ENCODE measurements around the gene FTSJ3.

- TF ChIP-seq REST (IDR thresholded peaks at IDR 0.05; ENCODE audit: low read depth, low read length) = no peak
- TF ChIP-seq, protein P1, sequence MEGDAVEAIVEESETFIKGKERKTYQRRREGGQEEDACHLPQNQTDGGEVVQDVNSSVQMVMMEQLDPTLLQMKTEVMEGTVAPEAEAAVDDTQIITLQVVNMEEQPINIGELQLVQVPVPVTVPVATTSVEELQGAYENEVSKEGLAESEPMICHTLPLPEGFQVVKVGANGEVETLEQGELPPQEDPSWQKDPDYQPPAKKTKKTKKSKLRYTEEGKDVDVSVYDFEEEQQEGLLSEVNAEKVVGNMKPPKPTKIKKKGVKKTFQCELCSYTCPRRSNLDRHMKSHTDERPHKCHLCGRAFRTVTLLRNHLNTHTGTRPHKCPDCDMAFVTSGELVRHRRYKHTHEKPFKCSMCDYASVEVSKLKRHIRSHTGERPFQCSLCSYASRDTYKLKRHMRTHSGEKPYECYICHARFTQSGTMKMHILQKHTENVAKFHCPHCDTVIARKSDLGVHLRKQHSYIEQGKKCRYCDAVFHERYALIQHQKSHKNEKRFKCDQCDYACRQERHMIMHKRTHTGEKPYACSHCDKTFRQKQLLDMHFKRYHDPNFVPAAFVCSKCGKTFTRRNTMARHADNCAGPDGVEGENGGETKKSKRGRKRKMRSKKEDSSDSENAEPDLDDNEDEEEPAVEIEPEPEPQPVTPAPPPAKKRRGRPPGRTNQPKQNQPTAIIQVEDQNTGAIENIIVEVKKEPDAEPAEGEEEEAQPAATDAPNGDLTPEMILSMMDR (IDR thresholded peaks at IDR 0.05) = no peak
- no peak for TF ChIP-seq YY1 (IDR thresholded peaks at IDR 0.05; ENCODE audit: low read depth)
- TF ChIP-seq EP300 (IDR thresholded peaks at IDR 0.05; ENCODE audit: borderline replicate concordance in 1 of 2, low read depth in 1 of 2, low read length in 1 of 2) = no peak
- no peak for TF ChIP-seq PBX3 (IDR thresholded peaks at IDR 0.05)
- TF ChIP-seq GATA2 (CRISPR knock-in tag; IDR thresholded peaks at IDR 0.05) = no peak
- TF ChIP-seq, protein P2, sequence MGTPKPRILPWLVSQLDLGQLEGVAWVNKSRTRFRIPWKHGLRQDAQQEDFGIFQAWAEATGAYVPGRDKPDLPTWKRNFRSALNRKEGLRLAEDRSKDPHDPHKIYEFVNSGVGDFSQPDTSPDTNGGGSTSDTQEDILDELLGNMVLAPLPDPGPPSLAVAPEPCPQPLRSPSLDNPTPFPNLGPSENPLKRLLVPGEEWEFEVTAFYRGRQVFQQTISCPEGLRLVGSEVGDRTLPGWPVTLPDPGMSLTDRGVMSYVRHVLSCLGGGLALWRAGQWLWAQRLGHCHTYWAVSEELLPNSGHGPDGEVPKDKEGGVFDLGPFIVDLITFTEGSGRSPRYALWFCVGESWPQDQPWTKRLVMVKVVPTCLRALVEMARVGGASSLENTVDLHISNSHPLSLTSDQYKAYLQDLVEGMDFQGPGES (IDR thresholded peaks at IDR 0.05; ENCODE audit: low read depth, low read length) = no peak
- TF ChIP-seq TEAD4 (IDR thresholded peaks at IDR 0.05; ENCODE audit: borderline replicate concordance, insufficient read depth) = no peak
- TF ChIP-seq, protein P3, sequence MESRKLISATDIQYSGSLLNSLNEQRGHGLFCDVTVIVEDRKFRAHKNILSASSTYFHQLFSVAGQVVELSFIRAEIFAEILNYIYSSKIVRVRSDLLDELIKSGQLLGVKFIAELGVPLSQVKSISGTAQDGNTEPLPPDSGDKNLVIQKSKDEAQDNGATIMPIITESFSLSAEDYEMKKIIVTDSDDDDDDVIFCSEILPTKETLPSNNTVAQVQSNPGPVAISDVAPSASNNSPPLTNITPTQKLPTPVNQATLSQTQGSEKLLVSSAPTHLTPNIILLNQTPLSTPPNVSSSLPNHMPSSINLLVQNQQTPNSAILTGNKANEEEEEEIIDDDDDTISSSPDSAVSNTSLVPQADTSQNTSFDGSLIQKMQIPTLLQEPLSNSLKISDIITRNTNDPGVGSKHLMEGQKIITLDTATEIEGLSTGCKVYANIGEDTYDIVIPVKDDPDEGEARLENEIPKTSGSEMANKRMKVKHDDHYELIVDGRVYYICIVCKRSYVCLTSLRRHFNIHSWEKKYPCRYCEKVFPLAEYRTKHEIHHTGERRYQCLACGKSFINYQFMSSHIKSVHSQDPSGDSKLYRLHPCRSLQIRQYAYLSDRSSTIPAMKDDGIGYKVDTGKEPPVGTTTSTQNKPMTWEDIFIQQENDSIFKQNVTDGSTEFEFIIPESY (IDR thresholded peaks at IDR 0.05; ENCODE audit: borderline replicate concordance, low read depth) = no peak
- no peak for TF ChIP-seq POLR2AphosphoS5 (IDR thresholded peaks at IDR 0.05; ENCODE audit: low read depth, low read length)
- TF ChIP-seq TAF1 (IDR thresholded peaks at IDR 0.05; ENCODE audit: borderline replicate concordance, low read depth, low read length) = no peak
- TF ChIP-seq MEF2A (IDR thresholded peaks at IDR 0.05; ENCODE audit: borderline replicate concordance, low read depth) = no peak
- no peak for TF ChIP-seq SMC3 (IDR thresholded peaks at IDR 0.05; ENCODE audit: low read depth, low read length)
- no peak for TF ChIP-seq EZH2phosphoT487 (IDR thresholded peaks at IDR 0.05; ENCODE audit: borderline replicate concordance, low read depth)
Observed at GRCh38 chr17:63819131-63819530, 8.3 kb downstream of the FTSJ3 start.
